Astrocyte of the spinal cord (primary cell): ENCODE results near the gene RNF19B.
A peak's percentile ranks its signal among the peaks of the same experiment; 100 is the strongest.

Experiments used
- DNase-seq: peaks from one replicate; pipeline ENCODE4 v3.0.0; 2011; ENCODE audit warnings: low read depth, low spot score
- H3K4me3 ChIP-seq: 2 replicates; pipeline ENCODE4 v1.5.1; 2011; ENCODE audit warnings: low read depth, mild to moderate bottlenecking, low read length, moderate library complexity
- CTCF ChIP-seq: IDR thresholded peaks from 2 replicates; pipeline ENCODE4 v1.5.1; 2012; ENCODE audit warnings: low read depth, mild to moderate bottlenecking, low read length, inconsistent platforms
- in situ Hi-C: cut with HindIII; loops from 2 replicates; pipeline ENCODE4 v1.10.0; 2017; ENCODE audit warnings: low sequenced_read_pairs

Gene RNF19B

GRCh38 chr1:33008051-33008914 is 43.7 kb upstream of the RNF19B start:
- no peak overlapping the region for H3K4me3 ChIP-seq
- no peak for TF ChIP-seq CTCF
- no peak for DNase-seq
- in situ Hi-C loops: no loop called here

- H3K4me3 ChIP-seq: no peak overlapping the region
- in situ Hi-C loops: no loop called here
- DNase-seq: peak; percentile 90
- TF ChIP-seq CTCF: peak; percentile 74
Observed at GRCh38 chr1:33007190-33008050, 42.8 kb upstream of the RNF19B start.

GRCh38 chr1:33005838-33006421 is 41.3 kb upstream of the RNF19B start:
- TF ChIP-seq CTCF: no peak
- DNase-seq: no peak
- H3K4me3 ChIP-seq: no peak overlapping the region
- in situ Hi-C loops: no loop called here

GRCh38 chr1:33005117-33005837 is 40.7 kb upstream of the RNF19B start:
- H3K4me3 ChIP-seq: no peak overlapping the region
- no peak for TF ChIP-seq CTCF
- in situ Hi-C loops: no loop called here
- no peak for DNase-seq

GRCh38 chr1:33004613-33005012 is 40.0 kb upstream of the RNF19B start:
- no peak for DNase-seq
- TF ChIP-seq CTCF: no peak
- in situ Hi-C loops: no loop called here
- H3K4me3 ChIP-seq: no peak overlapping the region

GRCh38 chr1:33003657-33004056 is 39.0 kb upstream of the RNF19B start:
- in situ Hi-C loops: no loop called here
- TF ChIP-seq CTCF: no peak
- no peak overlapping the region for H3K4me3 ChIP-seq
- DNase-seq: no peak
